HG03175 (cell line): ENCODE data around the gene LGI4.
"Not testable (repeated sequence)": the region's sequence is repeated elsewhere in the genome, so short reads cannot be mapped to it uniquely, and the experiment has no call there.

Source experiments
- ATAC-seq: cut with Tn5 transposase; IDR thresholded peaks from one replicate; pipeline ENCODE4 v1.9.1; 2021; ENCODE audit warnings: mild to moderate bottlenecking, moderate library complexity; ENCODE audit not compliant: unreplicated experiment

The LGI4 gene

GRCh38 chr19:35142606-35143230 is 7.9 kb upstream of the LGI4 start:
- ATAC-seq: no peak

- no peak for ATAC-seq
These were observed 7.2 kb upstream of the LGI4 start for GRCh38 chr19:35141837-35142605.

- no peak for ATAC-seq
These were observed 6.3 kb upstream of the LGI4 start for GRCh38 chr19:35140962-35141836.

GRCh38 chr19:35140207-35140961 is 5.5 kb upstream of the LGI4 start:
- ATAC-seq: no peak

- no peak for ATAC-seq
These were observed 3.5 kb upstream of the LGI4 start, which contains the start of gene FXYD1 for GRCh38 chr19:35138305-35138892. FXYD1 (plus strand) TSS chr19:35138824; CDS start chr19:35140080, 1,256 bp downstream.

GRCh38 chr19:35136977-35137702 is 2.3 kb upstream of the LGI4 start:
- no peak for ATAC-seq

- no peak for ATAC-seq
These were observed 1.4 kb upstream of the LGI4 start for GRCh38 chr19:35136231-35136630.

- ATAC-seq: no peak
These were observed 590 bp upstream of the LGI4 start for GRCh38 chr19:35135389-35135909.

- ATAC-seq: no peak
These were observed 1.0 kb downstream of the LGI4 start for GRCh38 chr19:35133826-35134225.

GRCh38 chr19:35132254-35132653 is 2.6 kb downstream of the LGI4 start:
- ATAC-seq: no peak

GRCh38 chr19:35130761-35131720 is 3.8 kb downstream of the LGI4 start:
- no peak for ATAC-seq

- not testable (repeated sequence) for ATAC-seq
These were observed 5.1 kb downstream of the LGI4 start for GRCh38 chr19:35129724-35130274.

- no peak for ATAC-seq
These were observed 6.3 kb downstream of the LGI4 start for GRCh38 chr19:35128398-35129057.

- no peak for ATAC-seq
These were observed 7.0 kb downstream of the LGI4 start for GRCh38 chr19:35127871-35128270.

GRCh38 chr19:35126624-35126959 is 8.3 kb downstream of the LGI4 start:
- ATAC-seq: no peak

- no peak for ATAC-seq
These were observed 8.9 kb downstream of the LGI4 start for GRCh38 chr19:35125749-35126623.

- no peak for ATAC-seq
These were observed 9.6 kb downstream of the LGI4 start for GRCh38 chr19:35125270-35125717.
